Metanephros (tissue), 1 donor: ENCODE measurements around the gene TWF1. TPM values are rescaled to one million over a fixed set of nuclear protein-coding genes. Genes with fewer than 3 reads are reported as not detected.

ENCODE experiments used
- total RNA-seq: library from RNA; depleted of rRNA; stranded (reverse); fragments of >200 nt; gene quantifications from one replicate; pipeline ENCODE4 v1.2.3, GENCODE V29; 2014

Gene TWF1
- total RNA-seq = 46.7 TPM

DNA sequence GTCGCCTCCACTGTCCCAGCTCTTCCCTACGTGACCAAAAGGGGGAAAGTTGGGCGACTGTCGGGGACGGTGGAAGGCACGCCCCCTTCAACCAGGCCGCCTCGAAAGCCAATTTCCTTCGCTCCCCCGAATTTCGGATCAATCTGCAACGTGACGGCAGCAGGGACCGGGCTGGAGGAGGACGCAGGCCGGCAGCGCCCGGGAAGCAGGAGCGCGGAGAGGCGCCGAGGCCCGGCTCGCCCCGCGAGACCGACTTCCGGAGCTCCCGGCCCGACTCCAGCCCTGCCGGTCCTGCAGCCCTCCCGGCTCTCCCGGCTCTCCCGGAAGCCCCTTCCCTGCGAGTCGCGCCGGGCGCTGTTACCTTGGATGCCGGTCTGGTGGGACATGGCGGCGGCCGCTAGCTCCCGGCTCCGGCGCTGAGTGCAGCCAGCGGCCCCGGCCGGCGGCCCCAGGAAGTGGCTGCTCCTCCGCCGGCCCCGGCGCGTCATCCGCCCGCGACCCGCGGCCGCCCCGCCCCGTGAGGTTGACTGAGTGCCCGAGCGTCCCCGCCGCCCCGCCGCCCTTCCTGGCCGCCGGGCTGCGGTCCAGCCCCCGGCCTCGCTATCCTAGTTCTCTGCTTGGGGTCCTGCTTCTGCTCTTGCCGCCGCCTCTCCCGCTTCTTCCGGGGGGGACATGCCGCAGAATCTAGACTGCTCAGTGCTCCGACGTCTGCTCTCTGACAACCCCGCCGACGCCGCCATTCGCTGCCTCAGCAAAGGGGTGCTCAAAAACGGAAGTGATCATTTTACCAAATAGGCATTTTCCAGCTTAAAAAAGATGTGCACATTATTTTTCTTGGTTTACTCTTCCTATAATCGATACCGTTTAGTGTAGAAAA, at the start of gene TWF1:
TWF1 (minus strand) TSS at position 458 of the 877 bp plus-strand sequence; CDS start at position 386, 72 bp downstream.

DNA sequence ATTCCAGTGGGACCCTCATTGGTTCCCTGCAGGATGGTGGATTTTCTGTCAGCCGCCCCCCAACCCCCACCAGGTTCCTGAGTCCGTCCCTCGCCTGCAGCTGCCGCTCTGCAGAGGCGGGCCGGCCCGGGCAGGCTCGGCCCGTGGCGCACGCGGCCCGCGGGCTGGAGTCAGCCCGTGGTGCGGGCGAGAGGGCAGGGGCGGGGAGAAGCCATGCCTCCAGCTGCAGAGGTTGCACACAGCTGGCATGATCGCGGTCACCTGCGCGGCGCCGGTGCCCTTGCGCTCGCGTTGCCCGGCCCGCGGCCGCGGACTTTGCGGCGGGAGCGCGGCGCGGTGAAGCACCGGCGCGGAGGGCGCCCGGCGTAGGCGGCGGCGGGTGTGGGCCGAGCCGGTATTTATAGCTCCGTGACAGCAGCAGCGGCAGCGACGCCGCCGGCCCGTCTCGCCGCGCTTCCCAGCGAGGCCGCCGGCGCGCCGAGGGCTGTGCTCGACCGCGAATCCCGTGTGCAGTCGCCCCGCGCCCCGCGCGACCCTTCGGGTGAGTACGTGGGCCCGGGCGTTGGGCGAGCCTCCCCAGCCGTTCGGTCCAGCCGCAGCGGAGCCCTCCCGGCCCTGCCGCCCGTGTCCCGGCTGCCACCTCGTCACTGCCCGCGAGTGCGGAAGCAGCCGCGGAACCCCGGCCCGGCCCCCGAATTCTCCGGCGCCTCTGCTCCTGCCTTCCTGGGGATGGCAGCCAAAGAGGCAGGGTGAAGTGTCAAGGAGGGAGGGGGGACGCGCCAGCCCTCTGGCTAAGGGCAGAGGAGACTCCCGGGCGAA, 29.7 kb upstream of the TWF1 start, which contains the start of gene TMEM117:
TMEM117 (plus strand) TSS at position 426 of the 819 bp plus-strand sequence.

GRCh38 chr12:43758728-43759563, 47.2 kb downstream of the TWF1 start, which contains the start of the genes IRAK4 and PUS7L:
Gene IRAK4, plus strand, starts transcription at chr12:43758951. Its CDS starts 9,161 bp downstream, at chr12:43768112.
Gene PUS7L, minus strand, starts transcription at chr12:43758790. Its CDS starts 3,545 bp downstream, at chr12:43755245.

Other genes with a start within 250 kb of the TWF1 start
- 18.3 TPM for gene PUS7L, start 47.5 kb downstream of the TWF1 start, total RNA-seq
- 11.4 TPM for gene IRAK4, start 47.4 kb downstream of the TWF1 start, total RNA-seq
- 20.0 TPM for gene TMEM117, start 29.8 kb upstream of the TWF1 start, total RNA-seq